Measurements from ENCODE around the gene HOXA7.

DNA sequence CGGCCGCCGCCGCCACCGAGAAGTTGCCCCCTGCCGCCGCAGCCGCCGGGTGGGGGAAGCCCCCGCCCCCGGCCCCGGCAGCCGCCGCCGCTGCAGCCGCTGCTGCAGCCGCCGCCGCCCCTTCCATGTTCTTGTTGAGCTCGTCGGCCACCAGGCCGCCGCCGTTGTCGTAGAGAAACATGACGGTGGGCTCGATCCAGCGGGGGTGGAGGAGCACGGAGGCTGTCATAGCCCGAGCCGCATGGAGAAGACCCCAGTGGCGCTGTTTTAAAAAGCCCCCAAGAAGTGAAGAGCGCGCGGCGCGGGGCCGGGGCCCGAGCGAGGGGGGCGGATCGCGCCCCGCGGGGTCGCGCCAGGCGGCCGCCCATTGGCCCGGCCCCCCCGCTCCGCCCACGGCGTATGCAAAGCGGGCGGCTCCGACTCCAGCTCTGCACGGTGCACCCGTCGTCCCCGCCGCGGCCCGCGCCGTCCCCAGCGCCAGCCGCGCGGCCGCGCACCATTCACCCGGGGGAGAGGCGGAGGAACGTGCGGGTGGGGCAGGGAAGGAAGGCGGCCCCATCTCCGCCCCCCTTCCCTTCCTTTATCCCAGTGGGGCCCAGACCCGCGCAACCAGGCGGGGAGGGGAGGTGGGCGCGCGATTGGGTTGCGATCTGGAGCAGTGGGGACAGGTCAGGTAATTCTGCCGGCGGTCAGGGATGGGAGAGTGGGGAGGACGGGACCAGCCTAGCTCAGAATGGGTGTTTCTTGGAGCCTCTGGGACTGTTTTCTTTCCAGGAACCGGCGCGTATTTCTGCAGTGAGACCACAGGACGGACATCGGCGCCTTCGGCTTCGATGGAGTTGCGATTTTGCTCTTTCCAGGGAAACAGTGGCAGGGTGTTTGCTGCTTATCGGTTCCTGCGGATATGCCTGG lies 43.6 kb upstream of the HOXA7 start, which contains the start of gene HOXA13:
- TF ChIP-seq POLR2AphosphoS5 (IDR thresholded peaks at IDR 0.05; ENCODE audit: low read depth, low read length) (no peak), REST (IDR thresholded peaks at IDR 0.05; ENCODE audit: insufficient read depth in 1 of 2, low read depth in 2 of 2, low read length in 2 of 2) (no peak), TAF1 (IDR thresholded peaks at IDR 0.05; ENCODE audit: borderline replicate concordance, insufficient read depth, low read length) (no peak), FOXP2 (optimal IDR thresholded peaks at IDR 0.05; ENCODE audit: borderline replicate concordance, extremely low read depth, extremely low read length, insufficient read depth) (no peak), SIN3A (IDR thresholded peaks at IDR 0.05; ENCODE audit: borderline replicate concordance, insufficient read depth, low read length) (no peak)
